Middle frontal gyrus (tissue), 1 donor: ENCODE results near the gene TTC17.
"Not testable (repeated sequence)": the region's sequence is repeated elsewhere in the genome, so short reads cannot be mapped to it uniquely, and the experiment has no call there.

ENCODE experiments used
- DNase-seq: peaks from one replicate; pipeline ENCODE4 v3.0.0-alpha.2; 2015; ENCODE audit warnings: low spot score; ENCODE audit errors: extremely low spot score

Gene TTC17

GRCh38 chr11:43358801-43359421 lies at the start of gene TTC17:
Gene TTC17, plus strand, starts transcription at chr11:43358920. Its CDS starts 35 bp downstream, at chr11:43358955.
- peak; percentile 83 for DNase-seq

GRCh38 chr11:43311791-43312607 lies 46.7 kb upstream of the TTC17 start, which contains the start of gene API5:
Gene API5, plus strand, starts transcription at chr11:43311996. Its CDS starts 132 bp downstream, at chr11:43312128.
- DNase-seq: peak; percentile 89

- DNase-seq: no peak
Measured at GRCh38 chr11:43315966-43316365, 42.8 kb upstream of the TTC17 start.

GRCh38 chr11:43316451-43316850 lies 42.3 kb upstream of the TTC17 start:
- DNase-seq: no peak

GRCh38 chr11:43327987-43328386 lies 30.7 kb upstream of the TTC17 start:
- DNase-seq: no peak

GRCh38 chr11:43328482-43328881 lies 30.2 kb upstream of the TTC17 start:
- no peak for DNase-seq

GRCh38 chr11:43341159-43341558 lies 17.6 kb upstream of the TTC17 start:
- DNase-seq: no peak

- DNase-seq: not testable (repeated sequence)
Measured at GRCh38 chr11:43351426-43351825, 7.3 kb upstream of the TTC17 start.

- no peak for DNase-seq
Measured at GRCh38 chr11:43354311-43354710, 4.4 kb upstream of the TTC17 start.

- no peak for DNase-seq
Measured at GRCh38 chr11:43356336-43356735, 2.4 kb upstream of the TTC17 start.

- no peak for DNase-seq
Measured at GRCh38 chr11:43358279-43358800, 380 bp upstream of the TTC17 start.

- DNase-seq: no peak
Measured at GRCh38 chr11:43359422-43359818, 700 bp downstream of the TTC17 start.

- no peak for DNase-seq
Measured at GRCh38 chr11:43360361-43361032, 1.8 kb downstream of the TTC17 start.

GRCh38 chr11:43366677-43367076 lies 8.0 kb downstream of the TTC17 start:
- DNase-seq: no peak

- no peak for DNase-seq
Measured at GRCh38 chr11:43367382-43368178, 8.9 kb downstream of the TTC17 start.

- no peak for DNase-seq
Measured at GRCh38 chr11:43376065-43376464, 17.3 kb downstream of the TTC17 start.

GRCh38 chr11:43376594-43376993 lies 17.9 kb downstream of the TTC17 start:
- no peak for DNase-seq

- no peak for DNase-seq
Measured at GRCh38 chr11:43377389-43377788, 18.7 kb downstream of the TTC17 start.

- no peak for DNase-seq
Measured at GRCh38 chr11:43378897-43379296, 20.2 kb downstream of the TTC17 start.

GRCh38 chr11:43381802-43382201 lies 23.1 kb downstream of the TTC17 start:
- no peak for DNase-seq

- DNase-seq: no peak
Measured at GRCh38 chr11:43382614-43383013, 23.9 kb downstream of the TTC17 start.
